H1 (cell line): Measurements from ENCODE around the gene USH1G. TPM values are rescaled to one million over a fixed set of nuclear protein-coding genes. Genes with fewer than 3 reads are reported as not detected.

Experiments used
- CTCF ChIA-PET: fragments of 300-600 bp; sonication (Branson Sonifier 250); formaldehyde crosslinking; loops from one replicate; lab custom pipeline; 2021; ENCODE audit not compliant: partially characterized antibody; lab: Charles Lee
- POLR2A ChIA-PET: fragments of 300-600 bp; sonication (Branson Sonifier 250); formaldehyde crosslinking; loops from one replicate; lab custom pipeline; 2021; ENCODE audit warnings: inconsistent platforms; ENCODE audit not compliant: partially characterized antibody; lab: Charles Lee
- DNase-seq, 2 experiments: peaks; one replicate each; pipeline versions ENCODE4 v3.0.0 to v3.0.0-alpha.2; 2010 to 2022; ENCODE audit warnings: low spot score in 2 of 2, low read depth in 1 of 2, mixed read lengths in 1 of 2
- FAIRE-seq: peaks from 2 replicates; lab custom pipeline; 2011; peaks lifted over from hg19 to GRCh38; lab: Jason Lieb, UNC
- H2AFZ ChIP-seq: 2 replicates; pipeline ENCODE4 v1.8.1; 2012; ENCODE audit warnings: low read length, inconsistent platforms
- H2AK5ac ChIP-seq: 2 replicates; pipeline ENCODE4 v1.6.1; 2013; ENCODE audit warnings: low read depth, low read length
- H2BK120ac ChIP-seq: replicated peaks from 2 replicates; pipeline ENCODE3; 2013; ENCODE audit warnings: low read depth, low read length, inconsistent platforms
- H2BK12ac ChIP-seq: 2 replicates; pipeline ENCODE4 v1.6.1; 2013; ENCODE audit warnings: low read depth, low read length
- H2BK15ac ChIP-seq: 2 replicates; pipeline ENCODE4 v1.6.1; 2013; ENCODE audit warnings: low read length
- H2BK20ac ChIP-seq: 2 replicates; pipeline ENCODE4 v1.6.1; 2013; ENCODE audit warnings: low read length
- H2BK5ac ChIP-seq: 2 replicates; pipeline ENCODE4 v1.6.1; 2013; ENCODE audit warnings: low read depth, low read length
- H3K14ac ChIP-seq: 2 replicates; pipeline ENCODE4 v1.6.1; 2013; ENCODE audit warnings: inconsistent platforms; ENCODE audit not compliant: insufficient read length
- H3K18ac ChIP-seq: 2 replicates; pipeline ENCODE4 v1.6.1; 2013; ENCODE audit warnings: low read length; ENCODE audit errors: extremely low read depth
- H3K23ac ChIP-seq: 2 replicates; pipeline ENCODE4 v1.6.1; 2013; ENCODE audit warnings: inconsistent platforms; ENCODE audit not compliant: insufficient read length
- H3K23me2 ChIP-seq: 2 replicates; pipeline ENCODE4 v1.6.1; 2013; ENCODE audit warnings: low read depth, low read length
- H3K27ac ChIP-seq: 2 replicates; pipeline ENCODE4 v1.6.1; 2011; ENCODE audit warnings: low read depth, low read length, inconsistent platforms
- H3K27me3 ChIP-seq, 4 experiments: replicated peaks in 1 of 4; 1 replicate in 1 of 4; 2 replicates in 3 of 4; pipeline versions ENCODE4 v1.6.1 to v1.8.1; 2011 to 2013; ENCODE audit warnings: low read length in 3 of 4, mild to moderate bottlenecking in 3 of 4, inconsistent platforms in 2 of 4, mixed read lengths in 2 of 4, moderate library complexity in 1 of 4; ENCODE audit not compliant: control insufficient read depth in 3 of 4, insufficient read depth in 3 of 4; ENCODE audit errors: extremely low read depth in 1 of 4
- H3K36me3 ChIP-seq, 4 experiments: 2 replicates each; pipeline versions ENCODE4 v1.6.1 to v1.8.1; 2011 to 2013; ENCODE audit warnings: mild to moderate bottlenecking in 4 of 4, low read length in 3 of 4, moderate library complexity in 2 of 4, control low read depth in 1 of 4, inconsistent platforms in 1 of 4; ENCODE audit not compliant: insufficient read depth in 4 of 4, control insufficient read depth in 2 of 4
- H3K4ac ChIP-seq: replicated peaks from 2 replicates; pipeline ENCODE3; 2013; ENCODE audit warnings: low read length, low read depth, mixed read lengths, inconsistent platforms; ENCODE audit not compliant: insufficient read length
- H3K4me1 ChIP-seq, 4 experiments: replicated peaks in 1 of 4; 1 replicate in 1 of 4; 2 replicates in 3 of 4; pipeline versions ENCODE4 v1.6.1 to v1.8.1; 2011 to 2013; ENCODE audit warnings: low read length in 3 of 4, inconsistent platforms in 2 of 4, mixed read lengths in 1 of 4; ENCODE audit not compliant: insufficient read depth in 4 of 4, control insufficient read depth in 3 of 4
- H3K4me2 ChIP-seq, 2 experiments: 2 replicates each; pipeline versions ENCODE4 v1.6.1 to v1.8.1; 2011 to 2013; ENCODE audit warnings: low read depth in 2 of 2, low read length in 2 of 2, control low read depth in 1 of 2, inconsistent platforms in 1 of 2, mild to moderate bottlenecking in 1 of 2; ENCODE audit not compliant: insufficient read depth in 1 of 2
- H3K4me3 ChIP-seq, 4 experiments: fragments of 200-600, 300-600 bp in 1 of 4; sonication (generic), shearing (Covaris generic), sonication (Bioruptor Twin) in 1 of 4; 2 replicates each; pipeline versions ENCODE4 v1.5.1 to v1.8.1; 2011 to 2016; ENCODE audit warnings: low read length in 4 of 4, low read depth in 3 of 4, control low read depth in 2 of 4, inconsistent platforms in 2 of 4, mild to moderate bottlenecking in 2 of 4, mixed read lengths in 1 of 4, moderate library complexity in 1 of 4; ENCODE audit not compliant: insufficient read depth in 2 of 4; ENCODE audit errors: extremely low read depth in 1 of 4
- H3K56ac ChIP-seq: replicated peaks from 2 replicates; pipeline ENCODE3; 2013; ENCODE audit warnings: low read depth, mild to moderate bottlenecking, mixed read lengths, low read length, inconsistent platforms; ENCODE audit not compliant: insufficient read length
- H3K79me1 ChIP-seq: 2 replicates; pipeline ENCODE4 v1.6.1; 2013; ENCODE audit warnings: low read depth, low read length, control low read depth
- H3K79me2 ChIP-seq, 2 experiments: 2 replicates each; pipeline versions ENCODE4 v1.6.1 to v1.8.1; 2012 to 2013; ENCODE audit warnings: low read length in 2 of 2, mild to moderate bottlenecking in 2 of 2, inconsistent platforms in 1 of 2; ENCODE audit not compliant: insufficient read depth in 2 of 2, control insufficient read depth in 1 of 2
- H3K9ac ChIP-seq, 4 experiments: replicated peaks in 1 of 4; 1 replicate in 1 of 4; 2 replicates in 3 of 4; pipeline versions ENCODE4 v1.6.1 to v1.8.1; 2011 to 2013; ENCODE audit warnings: low read depth in 3 of 4, low read length in 3 of 4, control low read depth in 2 of 4, mild to moderate bottlenecking in 2 of 4, moderate library complexity in 2 of 4, inconsistent platforms in 1 of 4; ENCODE audit errors: extremely low read depth in 1 of 4
- H3K9me3 ChIP-seq, 2 experiments: 2 replicates each; pipeline versions ENCODE4 v1.6.1 to v1.8.1; 2012 to 2013; ENCODE audit warnings: mild to moderate bottlenecking in 2 of 2, moderate library complexity in 2 of 2, control low read depth in 1 of 2, inconsistent platforms in 1 of 2, low read depth in 1 of 2, low read length in 1 of 2, mixed read lengths in 1 of 2; ENCODE audit not compliant: insufficient read depth in 2 of 2
- H4K20me1 ChIP-seq, 2 experiments: replicated peaks in 1 of 2; 2 replicates each; pipeline versions ENCODE3 to v1.8.1; 2011 to 2013; ENCODE audit warnings: inconsistent platforms in 2 of 2, low read length in 2 of 2, mild to moderate bottlenecking in 1 of 2; ENCODE audit not compliant: insufficient read depth in 2 of 2, control insufficient read depth in 1 of 2
- H4K5ac ChIP-seq: 2 replicates; pipeline ENCODE4 v1.6.1; 2013; ENCODE audit warnings: low read length, low read depth, mixed read lengths, inconsistent platforms; ENCODE audit not compliant: insufficient read length
- H4K8ac ChIP-seq: 2 replicates; pipeline ENCODE4 v1.8.0; 2013; ENCODE audit warnings: mild to moderate bottlenecking, moderate library complexity, low read length, inconsistent platforms; ENCODE audit not compliant: insufficient read depth; ENCODE audit errors: extremely low read depth
- H4K91ac ChIP-seq: replicated peaks from 2 replicates; pipeline ENCODE3; 2013; ENCODE audit warnings: low read length, mixed read lengths, inconsistent platforms; ENCODE audit not compliant: insufficient read length
- KDM1A ChIP-seq: fragments of 200-600, 300-600 bp; sonication (generic); IDR thresholded peaks from 2 replicates; pipeline ENCODE4 v1.7.1; 2016; ENCODE audit warnings: mild to moderate bottlenecking, low read length, borderline replicate concordance
- USF2 ChIP-seq: IDR thresholded peaks from 2 replicates; pipeline ENCODE4 v1.6.1; 2011; ENCODE audit warnings: low read length, improper control_type of control experiment
- WGBS, 2 experiments: shearing (Covaris generic) in 1 of 2; methylation state at CpG; one replicate each; pipeline versions ENCODE4 v1.1.6 to v1.1.7; 2013 to 2015; ENCODE audit warnings: low lambda C conversion rate in 2 of 2, mixed read lengths in 2 of 2, inconsistent platforms in 1 of 2, low coverage in 1 of 2, missing lambda C conversion rate in 1 of 2; ENCODE audit not compliant: insufficient replicate concordance in 2 of 2, insufficient coverage in 1 of 2, insufficient read length in 1 of 2; ENCODE audit errors: extremely low coverage in 1 of 2, missing lambda C conversion rate in 1 of 2; 5-methylcytosine and 5-hydroxymethylcytosine counted together
- polyA plus RNA-seq, 7 experiments: library from polyadenylated mRNA; depleted of rRNA in 3 of 7; stranded (reverse) in 5 of 7; unstranded in 2 of 7; fragments of >200 nt in 5 of 7; fragments of 200-250 nt in 2 of 7; gene quantifications; 1 replicate in 5 of 7; 2 replicates in 1 of 7; 4 replicates in 1 of 7; pipeline versions ENCODE4 v1.2.1 to v1.2.3, GENCODE V29; 2011 to 2013; ENCODE audit warnings: missing spikeins in 2 of 7, mixed read lengths in 2 of 7
- total RNA-seq: library from RNA; stranded (reverse); fragmentation: NEBNext Ultra II Directional; extraction: Animal tissue kit (Norgen Biotek cat#: 25700); gene quantifications from 2 replicates; pipeline ENCODE4 v1.2.1, GENCODE V29; 2021

The USH1G gene
- total and polyA plus RNA-seq, 2 of the 8 experiments (the other 6 are each of a cell fraction or from before 2014, with no cell fraction given): 1.6 to 4.3 TPM

- Histone ChIP-seq H3K4me3 (no peak overlapping the region), H3K4me1 (peaks cover 0 to 4% (median 3%) of the 10 kb centered on the region in 4 experiments; a peak in 3 of 7 replicates), H2BK12ac (no peak overlapping the region), H3K18ac (no peak overlapping the region), H3K9me3 (no peaks in the 10 kb centered on the region), H4K91ac (no peak overlapping the region), H4K8ac (no peak overlapping the region), H2BK15ac (no peak overlapping the region), H3K36me3 (peaks cover 0 to 6% (median under 1%) of the 10 kb centered on the region in 4 experiments; a peak in 2 of 8 replicates), H2BK5ac (no peak overlapping the region), H3K4ac (no peak overlapping the region), H3K79me2 (no peaks in the 10 kb centered on the region; a peak in 1 of 4 replicates), H3K56ac (no peak overlapping the region), H4K20me1 (peaks cover 1 to 9% of the 10 kb centered on the region in 2 experiments), H2AFZ (no peak overlapping the region), H3K27ac (no peak overlapping the region), H3K9ac (no peak overlapping the region), H3K4me2 (no peak overlapping the region), H3K23ac (no peak overlapping the region), H3K27me3 (peaks cover 7 to 10% (median 7%) of the 10 kb centered on the region in 4 experiments), H2BK120ac (no peak overlapping the region), H2AK5ac (no peak overlapping the region), H3K14ac (no peak overlapping the region), H3K79me1 (0 out of 2 replicates have a peak, but pooled peaks cover under 1% of the 10 kb centered on the region), H3K23me2 (no peaks in the 10 kb centered on the region), H4K5ac (no peak overlapping the region), H2BK20ac (no peak overlapping the region)
- TF ChIP-seq USF2 (no peak), KDM1A (no peak)
- 88% methylated on average over 18 of the region's 19 CpGs; no CpG with 5 or more reads in 1 of the 2 experiments for WGBS, 2 experiments
- no peak for DNase-seq
- POLR2A ChIA-PET: interaction anchor here (1.1 kb wide), 1 partner anchor 54 kb away, joined by 3 read pairs; no protein-coding TSS in a partner anchor
- no peak for FAIRE-seq
- CTCF ChIA-PET: interaction anchor here (0.5 to 99.6 kb wide), 25 partner anchors 22 to 338 kb away, joined by 3 to 2981 read pairs (median 8); partner anchors contain the start of genes FADS6, FDXR, GRIN2C and NAT9
Measured at GRCh38 chr17:74866198-74866835, 56.7 kb downstream of the USH1G start.
